ENCODE data around the gene HELZ.

GRCh38 chr17:67258821-67259468 lies 13.9 kb upstream of the HELZ start:
- TF ChIP-seq GATA3 (IDR thresholded peaks at IDR 0.05; ENCODE audit: low read depth, low read length) (no peak), GATA2 (IDR thresholded peaks at IDR 0.05; ENCODE audit: low read depth, low read length) (no peak)

Data from SH-SY5Y (cell line).